Measurements from ENCODE around the gene CLK4. TPM values are rescaled to one million over a fixed set of nuclear protein-coding genes. Genes with fewer than 3 reads are reported as not detected.

CLK4 gene
- total RNA-seq, 2 donors from 2014 or later = 16.1 to 22.2 TPM

- ATAC-seq (no peak), DNase-seq (no peak)
- intact Hi-C loops (cut with DNase I, micrococcal nuclease) = no loop called here
These were observed 14.9 kb upstream of the CLK4 start for GRCh38 chr5:178641711-178642110.

GRCh38 chr5:178640331-178641045 is 13.6 kb upstream of the CLK4 start:
- intact Hi-C loops (cut with DNase I, micrococcal nuclease) = no loop called here
- no peak for ATAC-seq
- DNase-seq = no peak

- DNase-seq (no peak), ATAC-seq (no peak)
- intact Hi-C loops (cut with DNase I, micrococcal nuclease) = no loop called here
These were observed 10.7 kb upstream of the CLK4 start for GRCh38 chr5:178637356-178638074.

GRCh38 chr5:178632285-178632684 is 5.4 kb upstream of the CLK4 start:
- no peak for ATAC-seq
- intact Hi-C loops (cut with DNase I, micrococcal nuclease) = no loop called here
- no peak for DNase-seq

- ATAC-seq (no peak), DNase-seq (no peak)
- intact Hi-C loops (cut with DNase I, micrococcal nuclease) = no loop called here
These were observed 4.1 kb upstream of the CLK4 start for GRCh38 chr5:178630951-178631350.

- intact Hi-C loops (cut with DNase I, micrococcal nuclease) = no loop called here
- ATAC-seq (no peak), DNase-seq (no peak)
These were observed 3.7 kb upstream of the CLK4 start for GRCh38 chr5:178630475-178630930.

GRCh38 chr5:178627259-178627598 is 379 bp upstream of the CLK4 start:
- intact Hi-C loops (cut with DNase I, micrococcal nuclease) = no loop called here
- no peak for ATAC-seq
- no peak for DNase-seq

- intact Hi-C loops (cut with DNase I, micrococcal nuclease) = no loop called here
- peak; percentile 46 for ATAC-seq
- peak in 1 of 2 donors; percentile 43 for DNase-seq
These were observed 969 bp downstream of the CLK4 start for GRCh38 chr5:178625679-178626483.

GRCh38 chr5:178624631-178625546 is 2.0 kb downstream of the CLK4 start:
- ATAC-seq (no peak), DNase-seq (no peak)
- intact Hi-C loops (cut with DNase I, micrococcal nuclease) = no loop called here

- DNase-seq (no peak), ATAC-seq (no peak)
- intact Hi-C loops (cut with DNase I, micrococcal nuclease) = no loop called here
These were observed 4.1 kb downstream of the CLK4 start for GRCh38 chr5:178622679-178623247.

- DNase-seq (no peak), ATAC-seq (no peak)
- intact Hi-C loops (cut with DNase I, micrococcal nuclease) = no loop called here
These were observed 7.5 kb downstream of the CLK4 start for GRCh38 chr5:178619390-178619789.

GRCh38 chr5:178612299-178612698 is 14.6 kb downstream of the CLK4 start:
- intact Hi-C loops (cut with DNase I, micrococcal nuclease) = no loop called here
- DNase-seq (no peak), ATAC-seq (no peak)

GRCh38 chr5:178606269-178606668 is 20.6 kb downstream of the CLK4 start:
- no peak for ATAC-seq
- intact Hi-C loops (cut with DNase I, micrococcal nuclease) = no loop called here
- no peak for DNase-seq

GRCh38 chr5:178605788-178606187 is 21.1 kb downstream of the CLK4 start:
- ATAC-seq (no peak), DNase-seq (no peak)
- intact Hi-C loops (cut with DNase I, micrococcal nuclease) = no loop called here

GRCh38 chr5:178602752-178603151 is 24.1 kb downstream of the CLK4 start:
- DNase-seq (no peak), ATAC-seq (no peak)
- intact Hi-C loops (cut with DNase I, micrococcal nuclease) = no loop called here

GRCh38 chr5:178595750-178596149 is 31.1 kb downstream of the CLK4 start:
- DNase-seq (no peak), ATAC-seq (no peak)
- intact Hi-C loops (cut with DNase I, micrococcal nuclease) = no loop called here

GRCh38 chr5:178595150-178595549 is 31.7 kb downstream of the CLK4 start:
- DNase-seq (no peak), ATAC-seq (no peak)
- intact Hi-C loops (cut with DNase I, micrococcal nuclease) = no loop called here

- DNase-seq = no peak
- no peak for ATAC-seq
- intact Hi-C loops (cut with DNase I, micrococcal nuclease) = loop anchor here in 1 of 2 donors (5.0 kb wide), 1 partner anchor 309 kb away; no protein-coding TSS in a partner anchor
These were observed 35.9 kb downstream of the CLK4 start for GRCh38 chr5:178590924-178591423.
